Hepatocyte (in vitro differentiated cells): ENCODE data around the gene SLC22A7. TPM values are rescaled to one million over a fixed set of nuclear protein-coding genes. Genes with fewer than 3 reads are reported as not detected.

ENCODE experiments used
- DNase-seq: peaks from one replicate; pipeline ENCODE4 v3.0.0-alpha.2; 2016; ENCODE audit warnings: low spot score
- H2AFZ ChIP-seq: fragments of 200-600 bp; sonication (generic); 2 replicates; pipeline ENCODE4 v1.6.0; 2016; ENCODE audit warnings: antibody characterized with exemption, mild to moderate bottlenecking
- H3K27ac ChIP-seq: fragments of 200-600 bp; sonication (generic); 2 replicates; pipeline ENCODE4 v1.5.1; 2016; ENCODE audit warnings: mild to moderate bottlenecking
- H3K27me3 ChIP-seq: fragments of 200-600 bp; sonication (generic); 2 replicates; pipeline ENCODE4 v1.6.1; 2016
- H3K36me3 ChIP-seq: fragments of 200-600 bp; sonication (generic); replicated peaks from 2 replicates; pipeline ENCODE4 v1.5.1; 2016; ENCODE audit warnings: low read depth; ENCODE audit not compliant: insufficient read depth
- H3K4me1 ChIP-seq: fragments of 200-600 bp; sonication (generic); 2 replicates; pipeline ENCODE4 v1.5.1; 2016; ENCODE audit warnings: mild to moderate bottlenecking, moderate library complexity; ENCODE audit not compliant: insufficient read depth
- H3K4me2 ChIP-seq: fragments of 200-600 bp; sonication (generic); 2 replicates; pipeline ENCODE4 v1.6.0; 2016
- H3K4me3 ChIP-seq: fragments of 200-600 bp; sonication (generic); 2 replicates; pipeline ENCODE4 v1.5.1; 2016; ENCODE audit warnings: mild to moderate bottlenecking
- H3K79me2 ChIP-seq: fragments of 200-600 bp; sonication (generic); 2 replicates; pipeline ENCODE4 v1.6.0; 2017; ENCODE audit warnings: mild to moderate bottlenecking
- H3K9me2 ChIP-seq: fragments of 200-600 bp; sonication (generic); replicated peaks from 2 replicates; pipeline ENCODE4 v1.6.0; 2017; ENCODE audit warnings: mild to moderate bottlenecking; ENCODE audit not compliant: insufficient read depth
- H3K9me3 ChIP-seq: fragments of 200-600 bp; sonication (generic); 2 replicates; pipeline ENCODE4 v1.5.1; 2016; ENCODE audit warnings: low read depth, mild to moderate bottlenecking
- H4K20me1 ChIP-seq: fragments of 200-600 bp; sonication (generic); 2 replicates; pipeline ENCODE4 v1.6.0; 2016; ENCODE audit warnings: mild to moderate bottlenecking; ENCODE audit not compliant: insufficient read depth, poor library complexity, severe bottlenecking
- EZH2 ChIP-seq: fragments of 200-600 bp; sonication (generic); IDR thresholded peaks from 2 replicates; pipeline ENCODE4 v1.6.1; 2016; ENCODE audit warnings: antibody characterized with exemption, mild to moderate bottlenecking, borderline replicate concordance
- EZH2phosphoT487 ChIP-seq: fragments of 200-600 bp; sonication (generic); IDR thresholded peaks from one replicate; pipeline ENCODE4 v1.6.1; 2018; ENCODE audit warnings: antibody characterized with exemption, mild to moderate bottlenecking, low read depth, moderate library complexity; ENCODE audit not compliant: unreplicated experiment, severe bottlenecking
- WGBS: methylation state at CpG from one replicate; pipeline ENCODE4 v1.1.6; 2016; ENCODE audit warnings: low lambda C conversion rate; ENCODE audit errors: missing lambda C conversion rate; 5-methylcytosine and 5-hydroxymethylcytosine counted together
- polyA plus RNA-seq: library from polyadenylated mRNA; unstranded; fragments of >200 nt; fragmentation: Nextera tagmentation; extraction: Ambion mirVana; gene quantifications from 2 replicates; pipeline ENCODE4 v1.2.1, GENCODE V29; 2016
- total RNA-seq: library from RNA; depleted of rRNA; stranded (reverse); fragments of >200 nt; gene quantifications from 2 replicates; pipeline ENCODE4 v1.2.3, GENCODE V29; 2014
- TF ChIP-seq, protein P1 (sequence below): fragments of 200-600 bp; sonication (generic); IDR thresholded peaks from 2 replicates; pipeline ENCODE4 v1.5.1; 2016; ENCODE audit warnings: antibody characterized with exemption, mild to moderate bottlenecking; ENCODE audit not compliant: poor library complexity

SLC22A7 gene
- total and polyA plus RNA-seq, 2 experiments from 2014 or later: 31.5 to 40.1 TPM

DNA sequence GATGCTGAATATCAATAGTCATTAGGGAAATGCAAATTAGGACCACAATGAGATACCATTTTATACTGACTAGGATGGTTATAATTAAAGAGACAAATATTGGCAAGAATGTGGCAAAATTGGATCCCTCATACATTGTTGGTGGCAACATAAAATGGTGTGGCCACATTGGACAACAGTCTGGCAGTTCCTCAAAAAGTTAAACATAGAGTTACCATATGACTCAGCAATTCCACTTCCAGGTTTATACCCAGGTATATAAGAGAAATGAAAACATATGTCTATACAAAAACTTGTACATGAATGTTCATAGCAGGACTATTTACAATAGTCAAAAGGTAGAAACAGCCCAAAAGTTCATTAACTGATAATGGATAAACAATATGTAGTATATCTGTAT lies 12.6 kb downstream of the SLC22A7 start:
- H3K27me3 ChIP-seq: peaks cover 8% of the 10 kb centered on the region
- H3K4me3 ChIP-seq: no peak overlapping the region
- H3K27ac ChIP-seq: no peak overlapping the region
- no peaks in the 10 kb centered on the region for H3K9me2 ChIP-seq
- TF ChIP-seq EZH2phosphoT487 (no peak), EZH2 (no peak)
- TF ChIP-seq, protein P1, sequence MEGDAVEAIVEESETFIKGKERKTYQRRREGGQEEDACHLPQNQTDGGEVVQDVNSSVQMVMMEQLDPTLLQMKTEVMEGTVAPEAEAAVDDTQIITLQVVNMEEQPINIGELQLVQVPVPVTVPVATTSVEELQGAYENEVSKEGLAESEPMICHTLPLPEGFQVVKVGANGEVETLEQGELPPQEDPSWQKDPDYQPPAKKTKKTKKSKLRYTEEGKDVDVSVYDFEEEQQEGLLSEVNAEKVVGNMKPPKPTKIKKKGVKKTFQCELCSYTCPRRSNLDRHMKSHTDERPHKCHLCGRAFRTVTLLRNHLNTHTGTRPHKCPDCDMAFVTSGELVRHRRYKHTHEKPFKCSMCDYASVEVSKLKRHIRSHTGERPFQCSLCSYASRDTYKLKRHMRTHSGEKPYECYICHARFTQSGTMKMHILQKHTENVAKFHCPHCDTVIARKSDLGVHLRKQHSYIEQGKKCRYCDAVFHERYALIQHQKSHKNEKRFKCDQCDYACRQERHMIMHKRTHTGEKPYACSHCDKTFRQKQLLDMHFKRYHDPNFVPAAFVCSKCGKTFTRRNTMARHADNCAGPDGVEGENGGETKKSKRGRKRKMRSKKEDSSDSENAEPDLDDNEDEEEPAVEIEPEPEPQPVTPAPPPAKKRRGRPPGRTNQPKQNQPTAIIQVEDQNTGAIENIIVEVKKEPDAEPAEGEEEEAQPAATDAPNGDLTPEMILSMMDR: no peak
- H3K36me3 ChIP-seq: no peaks in the 10 kb centered on the region
- H3K9me3 ChIP-seq: no peaks in the 10 kb centered on the region
- H2AFZ ChIP-seq: no peak overlapping the region
- H3K79me2 ChIP-seq: no peaks in the 10 kb centered on the region
- no peaks in the 10 kb centered on the region for H4K20me1 ChIP-seq
- no peak for DNase-seq
- H3K4me2 ChIP-seq: no peak overlapping the region
- peaks cover 3% of the 10 kb centered on the region for H3K4me1 ChIP-seq

DNA sequence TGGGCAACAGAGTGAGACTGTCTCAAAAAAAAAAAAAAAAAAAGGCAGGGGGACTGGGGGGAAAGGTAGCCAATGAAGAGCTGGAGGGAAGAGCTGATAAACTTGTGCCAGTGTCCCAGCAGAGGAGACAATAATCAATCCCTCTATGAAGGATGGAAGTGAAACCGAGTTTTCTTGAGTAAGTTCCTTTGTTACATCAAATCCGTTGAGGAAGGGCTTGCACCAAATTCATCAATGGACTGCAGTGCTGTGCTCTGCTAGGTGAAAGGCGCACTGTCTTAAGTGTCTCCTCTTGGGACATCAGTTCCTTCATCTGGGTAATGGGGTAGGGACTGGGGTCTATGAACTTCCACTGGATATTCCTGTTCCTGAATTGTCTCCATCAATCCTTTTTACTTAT lies 13.6 kb downstream of the SLC22A7 start:
- no peaks in the 10 kb centered on the region for H3K36me3 ChIP-seq
- no peak overlapping the region for H3K4me3 ChIP-seq
- H3K27ac ChIP-seq: no peak overlapping the region
- H3K79me2 ChIP-seq: no peaks in the 10 kb centered on the region
- WGBS: 92% methylated on average over 3 of the region's 3 CpGs
- no peaks in the 10 kb centered on the region for H3K9me3 ChIP-seq
- peaks cover 8% of the 10 kb centered on the region for H3K27me3 ChIP-seq
- peaks cover 3% of the 10 kb centered on the region for H3K4me1 ChIP-seq
- no peak for DNase-seq
- H4K20me1 ChIP-seq: no peaks in the 10 kb centered on the region
- H3K9me2 ChIP-seq: no peaks in the 10 kb centered on the region
- no peak overlapping the region for H2AFZ ChIP-seq
- TF ChIP-seq EZH2phosphoT487: no peak
- TF ChIP-seq EZH2: no peak
- TF ChIP-seq, protein P1: no peak
- no peak overlapping the region for H3K4me2 ChIP-seq

DNA sequence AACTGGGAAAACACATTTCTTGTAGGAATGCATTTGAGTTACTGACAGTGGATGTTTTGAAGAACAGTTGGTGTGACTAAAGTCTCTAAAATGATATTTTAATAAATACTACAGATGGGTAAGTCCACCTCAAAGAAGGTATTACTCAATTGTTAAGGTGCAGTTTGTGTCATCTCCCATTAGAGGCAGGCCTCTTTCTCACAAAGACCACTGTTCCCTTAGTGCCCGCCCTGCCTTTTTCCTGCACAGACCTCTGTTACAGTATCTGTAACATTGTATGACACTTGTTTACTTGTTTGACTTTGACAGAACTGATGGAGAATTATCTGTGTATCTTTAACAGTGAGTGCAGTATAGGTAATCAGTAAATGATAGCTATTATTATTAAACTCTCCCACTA lies 15.8 kb downstream of the SLC22A7 start:
- no peaks in the 10 kb centered on the region for H3K9me3 ChIP-seq
- H2AFZ ChIP-seq: no peak overlapping the region
- H3K4me2 ChIP-seq: no peak overlapping the region
- no peak overlapping the region for H3K27ac ChIP-seq
- WGBS: 85% methylated on average over 1 of the region's 1 CpG
- H3K27me3 ChIP-seq: peaks cover 7% of the 10 kb centered on the region
- H3K9me2 ChIP-seq: no peaks in the 10 kb centered on the region
- H3K36me3 ChIP-seq: no peaks in the 10 kb centered on the region
- no peak overlapping the region for H3K4me3 ChIP-seq
- no peaks in the 10 kb centered on the region for H4K20me1 ChIP-seq
- H3K4me1 ChIP-seq: peaks cover 2% of the 10 kb centered on the region
- no peak for DNase-seq
- TF ChIP-seq EZH2: no peak
- TF ChIP-seq EZH2phosphoT487: no peak
- TF ChIP-seq, protein P1: no peak
- H3K79me2 ChIP-seq: no peaks in the 10 kb centered on the region

DNA sequence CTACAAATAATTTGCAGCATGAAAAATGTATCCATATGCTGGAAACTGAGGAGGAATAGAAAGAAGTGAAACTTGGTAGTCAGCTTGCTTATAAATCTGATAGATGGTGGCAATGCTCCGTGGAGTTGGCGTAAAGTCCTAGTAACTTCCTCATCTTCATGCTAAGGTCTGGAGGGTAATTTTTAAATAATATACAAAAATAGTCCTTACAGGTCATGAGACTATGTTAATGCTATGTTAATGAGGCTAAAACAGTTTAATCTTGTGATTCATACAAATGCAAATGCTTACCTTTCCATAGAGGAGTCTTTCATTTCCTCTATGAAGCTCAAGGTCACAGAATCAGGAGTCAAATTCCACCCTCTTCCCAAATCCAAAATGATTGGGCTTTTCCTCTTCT lies 20.0 kb downstream of the SLC22A7 start:
- no peaks in the 10 kb centered on the region for H3K36me3 ChIP-seq
- H3K4me3 ChIP-seq: no peak overlapping the region
- no peak overlapping the region for H3K27ac ChIP-seq
- no peaks in the 10 kb centered on the region for H3K9me3 ChIP-seq
- no peaks in the 10 kb centered on the region for H4K20me1 ChIP-seq
- DNase-seq: no peak
- no peak overlapping the region for H2AFZ ChIP-seq
- no peaks in the 10 kb centered on the region for H3K4me1 ChIP-seq
- H3K4me2 ChIP-seq: no peak overlapping the region
- 95% methylated on average over 2 of the region's 2 CpGs for WGBS
- no peaks in the 10 kb centered on the region for H3K79me2 ChIP-seq
- H3K27me3 ChIP-seq: no peaks in the 10 kb centered on the region
- no peaks in the 10 kb centered on the region for H3K9me2 ChIP-seq
- TF ChIP-seq, protein P1: no peak
- no peak for TF ChIP-seq EZH2phosphoT487
- TF ChIP-seq EZH2: no peak
